IPS DF 6.9 (cell line): ENCODE data around the gene FANCI.

Experiments used
- DNase-seq: peaks from one replicate; pipeline ENCODE4 v3.0.0-alpha.2; 2013; ENCODE audit warnings: low read depth, low spot score
- H3K27ac ChIP-seq: one replicate; pipeline ENCODE4 v1.5.1; 2013; ENCODE audit warnings: low read length, control low read depth
- H3K27me3 ChIP-seq: 2 replicates; pipeline ENCODE4 v1.6.1; 2013; ENCODE audit warnings: mild to moderate bottlenecking, low read length; ENCODE audit not compliant: control insufficient read depth, insufficient read depth
- H3K36me3 ChIP-seq: 2 replicates; pipeline ENCODE4 v1.6.1; 2013; ENCODE audit warnings: low read length; ENCODE audit not compliant: control insufficient read depth, insufficient read depth
- H3K4me1 ChIP-seq: 2 replicates; pipeline ENCODE4 v1.6.1; 2013; ENCODE audit warnings: low read length; ENCODE audit not compliant: control insufficient read depth, insufficient read depth
- H3K4me3 ChIP-seq: 2 replicates; pipeline ENCODE4 v1.5.1; 2013; ENCODE audit warnings: mild to moderate bottlenecking, low read length
- H3K9me3 ChIP-seq: 2 replicates; pipeline ENCODE4 v1.6.1; 2013; ENCODE audit warnings: low read length, inconsistent platforms; ENCODE audit not compliant: control insufficient read depth, insufficient read depth
- WGBS: extraction: QIAGEN DNeasy Blood & Tissue Kit; methylation state at CpG from one replicate; pipeline ENCODE4 v1.1.7; 2013; ENCODE audit warnings: mixed read lengths, missing lambda C conversion rate; ENCODE audit not compliant: insufficient read length, insufficient coverage; 5-methylcytosine and 5-hydroxymethylcytosine counted together

Gene FANCI

GRCh38 chr15:89303986-89304385 is 60.2 kb downstream of the FANCI start:
- WGBS: no CpG with 5 or more reads among the region's 2 CpGs
- Histone ChIP-seq H3K4me1 (no peaks in the 10 kb centered on the region), H3K36me3 (peaks cover 35% of the 10 kb centered on the region), H3K4me3 (no peak overlapping the region), H3K9me3 (no peaks in the 10 kb centered on the region), H3K27me3 (no peaks in the 10 kb centered on the region), H3K27ac (no peak overlapping the region)
- DNase-seq: no peak

GRCh38 chr15:89305395-89305794 is 61.6 kb downstream of the FANCI start:
- Histone ChIP-seq H3K27ac (no peak overlapping the region), H3K27me3 (no peaks in the 10 kb centered on the region), H3K36me3 (peaks cover 32% of the 10 kb centered on the region), H3K4me3 (no peak overlapping the region), H3K4me1 (no peaks in the 10 kb centered on the region), H3K9me3 (no peaks in the 10 kb centered on the region)
- DNase-seq: no peak
- no CpG with 5 or more reads among the region's 3 CpGs for WGBS

DNA sequence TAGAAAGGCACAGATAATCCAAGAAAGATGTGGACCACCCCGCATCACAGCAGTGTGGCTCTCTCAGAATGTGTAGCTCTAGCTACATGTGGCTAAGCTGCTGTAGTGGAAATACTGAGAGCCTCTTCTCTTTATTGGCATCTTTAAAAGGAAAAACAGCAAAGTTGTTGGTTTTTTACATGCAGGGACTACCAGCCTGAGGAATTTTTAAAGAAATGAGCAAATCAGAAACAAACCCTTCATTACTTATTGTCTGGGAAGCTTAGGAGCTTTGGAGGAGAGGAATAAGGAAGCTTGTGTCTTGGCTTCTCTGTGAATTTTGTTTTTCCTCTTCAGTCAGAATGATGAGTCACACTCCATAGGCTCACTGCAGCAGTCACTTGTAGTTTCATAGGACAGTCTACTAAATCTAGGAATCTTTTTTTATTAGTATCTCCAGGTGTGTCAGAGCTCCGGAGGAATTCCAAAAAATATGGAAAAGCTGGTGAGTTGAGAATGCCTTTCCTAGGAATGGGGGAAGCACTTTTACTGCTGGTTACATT is 63.3 kb downstream of the FANCI start:
- WGBS: no CpG with 5 or more reads among the region's 2 CpGs

GRCh38 chr15:89307791-89308190 is 64.0 kb downstream of the FANCI start:
- Histone ChIP-seq H3K9me3 (no peaks in the 10 kb centered on the region), H3K36me3 (peaks cover 35% of the 10 kb centered on the region), H3K4me3 (no peak overlapping the region), H3K27me3 (no peaks in the 10 kb centered on the region), H3K4me1 (no peaks in the 10 kb centered on the region), H3K27ac (no peak overlapping the region)
- WGBS: no CpG with 5 or more reads among the region's 2 CpGs
- DNase-seq: no peak

More for the DNA sequence above, 63.3 kb downstream of the FANCI start:
- Histone ChIP-seq H3K9me3 (no peaks in the 10 kb centered on the region), H3K27ac (no peak overlapping the region), H3K36me3 (peaks cover 34% of the 10 kb centered on the region), H3K4me1 (no peaks in the 10 kb centered on the region), H3K4me3 (no peak overlapping the region), H3K27me3 (no peaks in the 10 kb centered on the region)
- no peak for DNase-seq

- no peak overlapping the region for H3K27ac ChIP-seq
- DNase-seq: no peak
- H3K9me3 ChIP-seq: no peaks in the 10 kb centered on the region
- peaks cover 35% of the 10 kb centered on the region for H3K36me3 ChIP-seq
- no peaks in the 10 kb centered on the region for H3K27me3 ChIP-seq
- H3K4me3 ChIP-seq: no peak overlapping the region
- H3K4me1 ChIP-seq: no peaks in the 10 kb centered on the region
- no CpG with 5 or more reads among the region's 3 CpGs for WGBS
Observed at GRCh38 chr15:89308236-89308635, 64.5 kb downstream of the FANCI start.

GRCh38 chr15:89309993-89310392 is 66.2 kb downstream of the FANCI start:
- H3K9me3 ChIP-seq: no peaks in the 10 kb centered on the region
- no CpG with 5 or more reads among the region's 2 CpGs for WGBS
- no peak overlapping the region for H3K4me3 ChIP-seq
- DNase-seq: no peak
- no peaks in the 10 kb centered on the region for H3K4me1 ChIP-seq
- no peaks in the 10 kb centered on the region for H3K27me3 ChIP-seq
- no peak overlapping the region for H3K27ac ChIP-seq
- peaks cover 34% of the 10 kb centered on the region for H3K36me3 ChIP-seq

GRCh38 chr15:89315375-89315929 is 71.7 kb downstream of the FANCI start:
- Histone ChIP-seq H3K27ac (no peak overlapping the region), H3K36me3 (peaks cover 43% of the 10 kb centered on the region)

DNA sequence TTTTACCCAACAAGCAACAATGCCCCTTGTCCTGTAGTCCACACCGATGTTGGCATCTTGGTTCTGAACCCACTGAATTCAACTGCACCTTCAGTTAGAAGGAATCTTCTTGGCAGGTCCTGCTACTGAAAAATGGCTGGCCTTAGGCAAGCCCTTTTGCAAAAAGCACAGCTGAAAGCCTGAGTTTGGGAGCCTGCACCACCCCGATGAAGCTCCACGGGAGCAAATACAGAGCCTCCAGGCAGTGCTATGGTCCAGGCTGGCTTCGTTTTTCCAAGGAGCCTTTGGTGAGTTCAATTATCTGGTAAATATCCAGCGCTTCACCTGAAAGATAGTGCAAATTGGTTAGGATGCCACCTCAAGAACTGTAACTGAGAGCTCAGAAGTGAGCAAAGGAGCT is 72.7 kb downstream of the FANCI start:
- Histone ChIP-seq H3K27ac (no peak overlapping the region), H3K36me3 (peaks cover 50% of the 10 kb centered on the region)
- no CpG with 5 or more reads among the region's 5 CpGs for WGBS

More at GRCh38 chr15:89315375-89315929, 71.7 kb downstream of the FANCI start:
- WGBS: no CpG with 5 or more reads among the region's 2 CpGs
- Histone ChIP-seq H3K4me1 (no peaks in the 10 kb centered on the region), H3K9me3 (no peaks in the 10 kb centered on the region), H3K4me3 (no peak overlapping the region), H3K27me3 (no peaks in the 10 kb centered on the region)
- DNase-seq: no peak

DNA sequence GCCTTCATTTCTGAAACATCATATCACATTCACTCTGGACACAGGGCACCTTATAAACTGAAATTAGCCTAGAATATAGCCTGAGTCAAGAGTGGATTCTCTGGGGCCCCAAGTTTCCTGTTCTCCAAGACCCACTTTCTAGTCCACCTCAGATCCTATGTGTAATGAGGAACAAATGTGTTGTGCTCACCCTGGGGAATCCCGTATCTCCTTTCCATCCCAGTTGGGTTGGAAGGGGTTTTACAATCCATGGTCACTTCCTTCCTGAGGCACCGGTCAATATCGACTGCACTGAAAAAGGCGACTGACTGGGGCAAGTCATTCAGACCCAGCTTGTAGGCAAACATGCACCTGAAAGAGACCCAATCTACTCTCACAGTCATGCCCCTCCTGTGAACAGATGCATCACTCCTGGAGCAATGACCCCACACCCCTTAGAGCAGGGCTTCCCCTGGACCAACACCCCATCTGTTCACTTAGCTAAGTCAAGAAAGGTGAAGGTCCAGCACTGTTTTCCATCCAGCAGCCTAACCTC is 73.5 kb downstream of the FANCI start:
- DNase-seq: no peak
- H3K4me1 ChIP-seq: no peaks in the 10 kb centered on the region

More for the DNA sequence above, 72.7 kb downstream of the FANCI start:
- DNase-seq: no peak
- H3K4me1 ChIP-seq: no peaks in the 10 kb centered on the region
- no peaks in the 10 kb centered on the region for H3K9me3 ChIP-seq
- H3K4me3 ChIP-seq: no peak overlapping the region
- no peaks in the 10 kb centered on the region for H3K27me3 ChIP-seq

DNA sequence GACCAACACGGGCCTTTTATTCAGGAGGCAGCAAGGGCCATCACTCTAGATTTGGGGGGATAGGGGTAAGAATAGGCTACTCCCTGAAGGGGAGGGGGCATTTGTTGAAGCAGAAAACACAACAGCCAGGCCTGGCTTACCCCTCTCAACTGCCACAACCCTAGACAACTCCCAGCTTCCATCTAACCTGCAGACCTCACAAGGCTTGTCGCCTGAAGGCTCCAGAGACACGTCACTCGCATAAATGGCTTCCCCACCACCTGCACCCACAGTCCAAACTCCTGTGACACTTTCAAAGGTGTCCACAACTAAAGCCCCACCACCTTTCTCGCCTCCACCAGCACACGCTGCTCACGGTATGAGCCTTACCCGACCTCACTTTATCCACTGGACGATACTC is 75.9 kb downstream of the FANCI start:
- Histone ChIP-seq H3K4me3 (no peak overlapping the region), H3K36me3 (peaks cover 71% of the 10 kb centered on the region), H3K4me1 (no peaks in the 10 kb centered on the region), H3K27ac (no peak overlapping the region), H3K9me3 (no peaks in the 10 kb centered on the region), H3K27me3 (no peaks in the 10 kb centered on the region)
- WGBS: 100% methylated on average over 1 of the region's 9 CpGs
- DNase-seq: no peak

More for the DNA sequence above, 73.5 kb downstream of the FANCI start:
- Histone ChIP-seq H3K27me3 (no peaks in the 10 kb centered on the region), H3K9me3 (no peaks in the 10 kb centered on the region), H3K27ac (no peak overlapping the region), H3K36me3 (peaks cover 52% of the 10 kb centered on the region), H3K4me3 (no peak overlapping the region)
- WGBS: no CpG with 5 or more reads among the region's 4 CpGs

DNA sequence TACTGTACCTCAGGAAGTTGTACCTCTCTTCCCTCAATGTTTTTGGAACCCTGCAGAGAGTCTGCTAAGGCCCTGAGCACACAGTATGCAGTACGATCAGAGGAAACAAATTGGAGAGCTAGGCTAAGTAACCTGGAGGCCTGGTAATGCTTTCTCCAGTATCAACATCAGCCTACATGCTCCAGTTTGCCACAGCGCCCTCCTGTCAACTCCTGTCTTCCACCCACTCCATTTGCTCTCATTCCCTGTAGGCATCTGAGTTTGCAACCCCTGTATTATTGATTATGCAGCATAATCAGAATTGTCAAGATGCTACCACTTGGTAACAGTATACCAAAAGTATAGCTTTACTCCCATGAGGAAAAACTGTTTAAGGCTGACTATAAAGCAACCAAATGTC is 76.4 kb downstream of the FANCI start:
- Histone ChIP-seq H3K36me3 (peaks cover 71% of the 10 kb centered on the region), H3K9me3 (no peaks in the 10 kb centered on the region), H3K27ac (no peak overlapping the region), H3K27me3 (no peaks in the 10 kb centered on the region), H3K4me1 (no peaks in the 10 kb centered on the region), H3K4me3 (no peak overlapping the region)
- no peak for DNase-seq
- WGBS: no CpG with 5 or more reads among the region's 2 CpGs
